GM13976 (cell line): ENCODE results near the gene TFE3.

ENCODE experiments used
- DNase-seq: peaks from one replicate; pipeline ENCODE4 v3.0.0; 2012; ENCODE audit warnings: low spot score
- CTCF ChIP-seq: IDR thresholded peaks from 2 replicates; pipeline ENCODE4 v1.5.1; 2012; ENCODE audit warnings: borderline replicate concordance, mild to moderate bottlenecking; ENCODE audit not compliant: insufficient read depth; ENCODE audit errors: extremely low read depth, missing control alignments, control extremely low read depth
- in situ Hi-C: fragments of 300-500 bp; cut with MboI; formaldehyde crosslinking; loops from one replicate; pipeline ENCODE4 v1.12.0; 2022; ENCODE audit warnings: low sequenced_read_pairs, mixed read lengths, inconsistent platforms; ENCODE audit not compliant: unreplicated experiment

TFE3 gene

GRCh38 chrX:49073601-49074575 lies 30.7 kb upstream of the TFE3 start, which contains the start of gene PRAF2:
PRAF2 (minus strand) TSS chrX:49074002; CDS start chrX:49073987, 15 bp downstream.
- no peak for TF ChIP-seq CTCF
- in situ Hi-C loops: no loop called here

DNA sequence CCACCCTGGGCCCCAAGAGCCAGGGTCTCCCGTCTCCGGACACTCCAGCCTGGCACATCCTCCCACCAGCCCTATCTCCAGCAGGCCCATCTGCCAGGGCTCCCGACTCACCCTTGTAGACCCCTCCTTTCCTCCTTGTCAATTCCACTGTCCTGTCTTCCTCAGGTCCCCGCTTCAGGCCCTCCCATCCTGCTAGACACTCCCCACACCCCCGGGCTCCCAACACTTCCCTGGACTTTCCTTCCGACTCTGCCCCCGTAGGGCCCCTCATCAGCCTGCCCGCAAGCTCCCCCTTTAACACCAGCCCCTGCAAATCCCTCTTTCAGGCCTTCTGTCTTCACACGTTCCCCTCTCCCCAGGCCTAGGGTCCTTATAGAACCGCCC lies 29.5 kb upstream of the TFE3 start:
- DNase-seq: no peak
- TF ChIP-seq CTCF: no peak
- in situ Hi-C loops: no loop called here

More at GRCh38 chrX:49073601-49074575, 30.7 kb upstream of the TFE3 start, which contains the start of gene PRAF2:
- DNase-seq: peak; percentile 90

- in situ Hi-C loops: no loop called here
- DNase-seq: no peak
- TF ChIP-seq CTCF: no peak
Measured at GRCh38 chrX:49071877-49072711, 28.9 kb upstream of the TFE3 start.

DNA sequence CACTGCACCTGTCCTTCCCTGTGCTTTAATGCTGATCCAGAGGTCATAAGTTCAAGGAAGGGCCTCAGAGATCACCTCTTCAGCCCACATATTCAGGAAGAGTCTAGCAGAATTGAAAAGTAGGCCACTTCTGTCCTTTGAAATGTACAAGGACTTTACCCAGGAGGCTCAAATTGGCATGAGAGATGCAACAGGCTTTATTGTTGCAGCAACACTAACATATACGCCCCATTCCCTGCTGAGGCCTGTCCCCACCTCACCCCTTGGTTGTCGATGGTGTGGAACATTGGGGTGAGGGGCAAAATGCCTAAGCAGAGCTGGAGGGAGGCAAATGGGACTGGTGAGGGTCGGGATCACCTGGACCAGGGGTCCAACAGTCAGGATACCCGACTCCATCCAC lies 27.8 kb upstream of the TFE3 start:
- DNase-seq: no peak
- TF ChIP-seq CTCF: no peak
- in situ Hi-C loops: no loop called here

DNA sequence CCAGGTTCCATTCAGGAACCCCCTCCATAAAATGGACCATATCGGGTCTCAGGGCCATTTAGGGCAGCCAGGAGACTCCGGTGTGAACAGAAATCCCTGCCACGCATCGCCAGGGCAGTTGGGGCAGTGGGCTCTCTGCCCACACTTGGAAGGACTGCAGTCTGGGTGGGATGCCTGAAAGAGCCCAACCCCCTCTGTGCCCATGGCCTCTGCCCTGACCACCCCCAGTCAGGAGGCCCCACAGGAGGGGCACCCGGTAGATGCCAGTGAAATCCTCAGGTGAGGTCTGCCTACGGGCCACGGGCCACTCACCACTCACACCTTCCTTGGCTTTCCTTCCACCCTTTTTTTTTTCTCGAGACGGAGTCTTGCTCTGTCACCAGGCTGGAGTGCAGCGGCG lies 25.9 kb upstream of the TFE3 start:
- no peak for DNase-seq
- in situ Hi-C loops: no loop called here
- TF ChIP-seq CTCF: no peak

GRCh38 chrX:49067285-49068120 lies 24.3 kb upstream of the TFE3 start:
- no peak for DNase-seq
- TF ChIP-seq CTCF: no peak
- in situ Hi-C loops: no loop called here
